GM19043 (cell line): ENCODE data around the gene ZC3H12C.
"Not testable (repeated sequence)": the region's sequence is repeated elsewhere in the genome, so short reads cannot be mapped to it uniquely, and the experiment has no call there.

ENCODE experiments used
- ATAC-seq: cut with Tn5 transposase; IDR thresholded peaks from one replicate; pipeline ENCODE4 v1.9.1; 2021; ENCODE audit warnings: low read depth; ENCODE audit not compliant: unreplicated experiment

ZC3H12C gene

GRCh38 chr11:110176366-110177085 is 83.3 kb downstream of the ZC3H12C start:
- no peak for ATAC-seq

- ATAC-seq: no peak
Measured at GRCh38 chr11:110177086-110177456, 83.9 kb downstream of the ZC3H12C start.

- ATAC-seq: no peak
Measured at GRCh38 chr11:110179064-110179463, 85.9 kb downstream of the ZC3H12C start.

- no peak for ATAC-seq
Measured at GRCh38 chr11:110182886-110183285, 89.7 kb downstream of the ZC3H12C start.

- no peak for ATAC-seq
Measured at GRCh38 chr11:110184456-110184855, 91.3 kb downstream of the ZC3H12C start.

- no peak for ATAC-seq
Measured at GRCh38 chr11:110185121-110185591, 92.0 kb downstream of the ZC3H12C start.

GRCh38 chr11:110185599-110185998 is 92.4 kb downstream of the ZC3H12C start:
- ATAC-seq: no peak

- ATAC-seq: no peak
Measured at GRCh38 chr11:110186456-110186855, 93.3 kb downstream of the ZC3H12C start.

- no peak for ATAC-seq
Measured at GRCh38 chr11:110186867-110187266, 93.7 kb downstream of the ZC3H12C start.

GRCh38 chr11:110187731-110188130 is 94.5 kb downstream of the ZC3H12C start:
- ATAC-seq: no peak

GRCh38 chr11:110190885-110191284 is 97.7 kb downstream of the ZC3H12C start:
- no peak for ATAC-seq

GRCh38 chr11:110192604-110193282 is 99.6 kb downstream of the ZC3H12C start:
- ATAC-seq: not testable (repeated sequence)

- not testable (repeated sequence) for ATAC-seq
Measured at GRCh38 chr11:110194211-110194766, 101.1 kb downstream of the ZC3H12C start.

- ATAC-seq: no peak
Measured at GRCh38 chr11:110196241-110196754, 103.1 kb downstream of the ZC3H12C start.

- no peak for ATAC-seq
Measured at GRCh38 chr11:110196884-110197420, 103.8 kb downstream of the ZC3H12C start.

- no peak for ATAC-seq
Measured at GRCh38 chr11:110198031-110198729, 105.0 kb downstream of the ZC3H12C start.

GRCh38 chr11:110199184-110199981 is 106.2 kb downstream of the ZC3H12C start:
- no peak for ATAC-seq

- no peak for ATAC-seq
Measured at GRCh38 chr11:110200241-110200640, 107.0 kb downstream of the ZC3H12C start.

- ATAC-seq: no peak
Measured at GRCh38 chr11:110200836-110201235, 107.6 kb downstream of the ZC3H12C start.

- no peak for ATAC-seq
Measured at GRCh38 chr11:110207123-110207522, 113.9 kb downstream of the ZC3H12C start.
